B cell (primary cell): Measurements from ENCODE around the gene TREML2. TPM values are rescaled to one million over a fixed set of nuclear protein-coding genes. Genes with fewer than 3 reads are reported as not detected.

Experiments
- ATAC-seq: fragments of 200-7000 bp; cut with Tn5 transposase; one replicate; pipeline ENCODE4 v1.10.0; 2021; ENCODE audit warnings: low read depth, mild to moderate bottlenecking, moderate number of reproducible peaks, moderate library complexity
- CTCF ChIA-PET: fragments of 350-600 bp; sonication (Branson Sonifier 250); formaldehyde crosslinking; loops from one replicate; lab custom pipeline; 2021; ENCODE audit warnings: antibody characterized with exemption, inconsistent platforms; lab: Charles Lee
- POLR2A ChIA-PET: fragments of 350-600 bp; sonication (Branson Sonifier 250); formaldehyde crosslinking; loops from one replicate; lab custom pipeline; 2021; ENCODE audit warnings: antibody characterized with exemption; lab: Charles Lee
- DNase-seq: peaks from one replicate; pipeline ENCODE4 v3.0.0; 2013
- H2AFZ ChIP-seq: 2 replicates; pipeline ENCODE4 v1.6.1; 2012; ENCODE audit warnings: mild to moderate bottlenecking, low read depth, low read length; ENCODE audit not compliant: insufficient read depth, poor library complexity, severe bottlenecking
- H3K27ac ChIP-seq, 2 donors: 1 replicate in 1 of 2; 2 replicates in 1 of 2; pipeline ENCODE4 v1.5.1; 2012 to 2013; ENCODE audit warnings: low read length in 2 of 2, mild to moderate bottlenecking in 2 of 2, moderate library complexity in 1 of 2
- H3K27me3 ChIP-seq, 4 experiments: fragments of 200-600 bp in 1 of 4; sonication (generic) in 1 of 4; replicated peaks in 1 of 4; 1 replicate in 2 of 4; 2 replicates in 2 of 4; pipeline versions ENCODE4 v1.6.1 to v1.7.0; 2013 to 2016; ENCODE audit warnings: low read length in 3 of 4, mild to moderate bottlenecking in 2 of 4, mixed read lengths in 1 of 4, moderate library complexity in 1 of 4; ENCODE audit not compliant: insufficient read depth in 4 of 4, control insufficient read depth in 3 of 4; ENCODE audit errors: control extremely low read depth in 1 of 4
- H3K36me3 ChIP-seq, 2 experiments: replicated peaks in 1 of 2; 1 replicate in 1 of 2; 2 replicates in 1 of 2; pipeline versions ENCODE4 v1.6.1 to v1.7.1; 2013; ENCODE audit warnings: low read length in 1 of 2; ENCODE audit not compliant: insufficient read depth in 2 of 2, control insufficient read depth in 1 of 2; ENCODE audit errors: control extremely low read depth in 1 of 2, extremely low read depth in 1 of 2
- H3K4me1 ChIP-seq, 2 donors: fragments of 200-600 bp in 1 of 2; sonication (generic) in 1 of 2; 1 replicate in 1 of 2; 2 replicates in 1 of 2; pipeline versions ENCODE4 v1.5.1 to v1.6.1; 2013 to 2017; ENCODE audit warnings: low read length in 2 of 2; ENCODE audit not compliant: control insufficient read depth in 2 of 2, insufficient read depth in 2 of 2
- H3K4me2 ChIP-seq: replicated peaks from 2 replicates; pipeline ENCODE3; 2012; ENCODE audit warnings: mild to moderate bottlenecking, low read depth, low read length; ENCODE audit not compliant: poor library complexity, severe bottlenecking
- H3K4me3 ChIP-seq, 5 experiments: fragments of 200-600 bp in 1 of 5; sonication (generic) in 1 of 5; 1 replicate in 3 of 5; 2 replicates in 2 of 5; pipeline versions ENCODE4 v1.5.1 to v1.7.0; 2011 to 2016; ENCODE audit warnings: low read length in 4 of 5, mild to moderate bottlenecking in 4 of 5, low read depth in 2 of 5, control low read depth in 1 of 5, moderate library complexity in 1 of 5; ENCODE audit not compliant: insufficient read depth in 1 of 5; ENCODE audit errors: control extremely low read depth in 1 of 5, extremely low read depth in 1 of 5
- H3K79me2 ChIP-seq: fragments of 200-600 bp; sonication (generic); one replicate; pipeline ENCODE4 v1.6.0; 2016; ENCODE audit warnings: low read length; ENCODE audit not compliant: control insufficient read depth, insufficient read depth
- H3K9ac ChIP-seq: fragments of 200-600 bp; sonication (generic); 2 replicates; pipeline ENCODE4 v1.6.1; 2017; ENCODE audit warnings: mild to moderate bottlenecking, low read length, moderate library complexity
- H3K9me3 ChIP-seq, 3 donors: one replicate each; pipeline versions ENCODE4 v1.6.1 to v1.7.1; 2013; ENCODE audit warnings: low read length in 2 of 3; ENCODE audit not compliant: control insufficient read depth in 2 of 3, insufficient read depth in 1 of 3; ENCODE audit errors: control extremely low read depth in 1 of 3
- H4K20me1 ChIP-seq: 2 replicates; pipeline ENCODE4 v1.6.0; 2012; ENCODE audit warnings: mild to moderate bottlenecking, low read length; ENCODE audit not compliant: insufficient read depth, control insufficient read depth, poor library complexity, severe bottlenecking
- H3K27ac Mint-ChIP-seq: one replicate; pipeline ENCODE4 v1.8.0; 2021; ENCODE audit warnings: mixed read lengths
- H3K27me3 Mint-ChIP-seq: one replicate; pipeline ENCODE4 v1.8.0; 2021; ENCODE audit warnings: mixed read lengths
- H3K4me1 Mint-ChIP-seq: one replicate; pipeline ENCODE4 v1.8.0; 2021; ENCODE audit warnings: mixed read lengths
- H3K4me3 Mint-ChIP-seq: one replicate; pipeline ENCODE4 v1.8.0; 2021; ENCODE audit warnings: mixed read lengths
- H3K9me3 Mint-ChIP-seq: one replicate; pipeline ENCODE4 v1.8.0; 2022; ENCODE audit warnings: mixed read lengths; ENCODE audit not compliant: insufficient read depth
- CTCF ChIP-seq: fragments of 200-600 bp; IDR thresholded peaks from one replicate; pipeline ENCODE4 v1.8.0; 2022; ENCODE audit warnings: antibody characterized with exemption, mild to moderate bottlenecking
- EZH2 ChIP-seq: IDR thresholded peaks from 2 replicates; pipeline ENCODE4 v1.6.1; 2012; ENCODE audit warnings: borderline replicate concordance, low read depth, mild to moderate bottlenecking, moderate library complexity, low read length; ENCODE audit not compliant: insufficient read depth, poor library complexity, severe bottlenecking
- whole genome bisulfite sequencing: methylation state at CpG from one replicate; pipeline ENCODE4 v1.1.5; 2013; ENCODE audit warnings: missing lambda C conversion rate; ENCODE audit not compliant: insufficient coverage; 5-methylcytosine and 5-hydroxymethylcytosine counted together
- intact Hi-C: fragments of 100-400 bp; cut with micrococcal nuclease; formaldehyde crosslinking; loops from one replicate; pipeline ENCODE4 v1.10.0; 2022
- polyA plus RNA-seq: library from polyadenylated mRNA; depleted of rRNA; stranded (reverse); fragments of >200 nt; gene quantifications from 2 replicates; pipeline ENCODE4 v1.2.3, GENCODE V29; 2012
- total RNA-seq, 2 donors: library from RNA; stranded (reverse); fragments of 120-200 nt in 1 of 2; gene quantifications; 1 replicate in 1 of 2; 2 replicates in 1 of 2; pipeline versions ENCODE4 v1.2.3 to v1.2.4, GENCODE V29; 2013 to 2022

The TREML2 gene
- total and polyA plus RNA-seq, 2 donors (not counting 1 experiment from before 2014, with no cell fraction given) = 9.6 to 51.1 TPM

GRCh38 chr6:41162687-41163418 is 38.1 kb downstream of the TREML2 start, which contains the start of gene TREM2:
TREM2 (minus strand) TSS chr6:41163116; CDS start chr6:41163082, 34 bp downstream.
- POLR2A ChIA-PET = no interaction called here
- H3K9ac ChIP-seq = no peak within 1 kb of the TSS
- TF ChIP-seq CTCF (no peak), EZH2 (no peak)
- H4K20me1 ChIP-seq = no peaks in the 10 kb centered on the region
- CTCF ChIA-PET = no interaction called here
- WGBS = 96% methylated on average over 9 of the region's 10 CpGs
- H3K27me3 ChIP-seq = peaks cover 0 to 18% (median 5%) of the 10 kb centered on the region in 4 experiments
- H3K9me3 ChIP-seq = peaks cover 0 to 8% (median 0%) of the 10 kb centered on the region in 3 donors
- Mint-ChIP-seq H3K9me3 (no peaks in the 10 kb centered on the region), H3K27ac (no peak within 1 kb of the TSS), H3K4me3 (no peak within 1 kb of the TSS), H3K27me3 (peaks cover 30% of the 10 kb centered on the region), H3K4me1 (peaks cover 8% of the 10 kb centered on the region)
- H3K4me1 ChIP-seq = peaks cover 2 to 7% of the 10 kb centered on the region in 2 donors
- no peak within 1 kb of the TSS for H3K27ac ChIP-seq
- H2AFZ ChIP-seq = no peak within 1 kb of the TSS
- H3K36me3 ChIP-seq = no peaks in the 10 kb centered on the region
- H3K4me3 ChIP-seq = no peak within 1 kb of the TSS
- no peaks in the 10 kb centered on the region for H3K79me2 ChIP-seq
- intact Hi-C loops = no loop called here
- no peak for DNase-seq
- ATAC-seq = no peak
- H3K4me2 ChIP-seq = no peak within 1 kb of the TSS

GRCh38 chr6:41161851-41162552 is 38.9 kb downstream of the TREML2 start:
- DNase-seq (no peak), ATAC-seq (no peak)
- H3K27me3 Mint-ChIP-seq = peaks cover 31% of the 10 kb centered on the region
- WGBS = 32% methylated on average over 6 of the region's 13 CpGs
- Histone ChIP-seq H3K9ac (no peak overlapping the region), H2AFZ (no peak overlapping the region), H3K36me3 (no peaks in the 10 kb centered on the region), H3K4me2 (no peak overlapping the region), H3K79me2 (no peaks in the 10 kb centered on the region), H3K4me3 (no peak overlapping the region), H3K4me1 (peaks cover 2 to 7% of the 10 kb centered on the region in 2 donors), H4K20me1 (no peaks in the 10 kb centered on the region), H3K9me3 (peaks cover 0 to 8% (median 0%) of the 10 kb centered on the region in 3 donors), H3K27me3 (peaks cover 0 to 18% (median 5%) of the 10 kb centered on the region in 4 experiments), H3K27ac (no peak overlapping the region)
- H3K9me3 Mint-ChIP-seq = no peaks in the 10 kb centered on the region
- CTCF ChIA-PET = no interaction called here
- intact Hi-C loops = no loop called here
- H3K27ac Mint-ChIP-seq = no peak overlapping the region
- POLR2A ChIA-PET = no interaction called here
- TF ChIP-seq CTCF = no peak
- no peak for TF ChIP-seq EZH2
- peaks cover 8% of the 10 kb centered on the region for H3K4me1 Mint-ChIP-seq
- H3K4me3 Mint-ChIP-seq = no peak overlapping the region
